Measurements from ENCODE around the gene SMIM15. TPM values are rescaled to one million over a fixed set of nuclear protein-coding genes. Genes with fewer than 3 reads are reported as not detected.

SMIM15 gene
- total and polyA plus RNA-seq, 10 of the 15 experiments (the other 5 are each of a cell fraction or from before 2014, with no cell fraction given), result 13.8 to 83.3 (median 53.9) TPM

DNA sequence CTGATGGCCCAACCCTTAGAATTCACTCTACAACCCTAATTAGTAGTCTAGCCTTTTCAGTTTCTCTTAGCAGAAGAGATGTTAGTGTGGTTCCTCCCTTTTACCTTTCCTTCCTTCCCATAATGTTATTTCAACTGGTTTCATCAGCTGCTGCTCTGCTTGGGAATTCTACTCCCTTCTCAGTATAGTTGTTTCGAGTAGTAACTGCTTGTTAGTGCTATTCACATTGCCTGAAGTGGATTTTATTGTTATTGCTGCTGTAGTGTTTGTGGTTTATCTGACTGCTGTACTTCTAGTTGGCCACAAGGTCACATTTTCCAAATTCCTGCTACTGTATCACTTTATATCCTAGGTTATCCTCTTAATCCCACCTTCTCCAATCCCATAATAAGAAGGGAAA, 29.7 kb downstream of the SMIM15 start:
- FAIRE-seq, result no peak
- H3K36me3 ChIP-seq (ENCODE audit: control insufficient read depth in 2 of 2, insufficient read depth in 2 of 2, low read length in 1 of 2), result no peaks in the 10 kb centered on the region

More for the DNA sequence above, 29.7 kb downstream of the SMIM15 start:
- CTCF ChIA-PET, result no interaction called here
- no peak for DNase-seq (ENCODE audit: low read depth, low spot score)
- Histone ChIP-seq H3K79me2 (ENCODE audit: control insufficient read depth, insufficient read depth, low read length) (no peaks in the 10 kb centered on the region), H3K4me2 (ENCODE audit: control insufficient read depth, insufficient read depth) (no peak overlapping the region), H3K27ac (ENCODE audit: control insufficient read depth, insufficient read depth) (no peak overlapping the region), H4K20me1 (ENCODE audit: control insufficient read depth, insufficient read depth) (no peaks in the 10 kb centered on the region), H3K27me3 (replicated peaks in 1 of 2; ENCODE audit: control insufficient read depth in 2 of 2, insufficient read depth in 2 of 2, low read length in 1 of 2) (no peaks in the 10 kb centered on the region), H3K4me3 (no peak overlapping the region), H3K9ac (ENCODE audit: control insufficient read depth, insufficient read depth, low read length) (no peak overlapping the region), H2AFZ (ENCODE audit: control insufficient read depth, low read depth, low read length) (no peak overlapping the region), H3K4me1 (ENCODE audit: control insufficient read depth, insufficient read depth, low read length) (no peaks in the 10 kb centered on the region), H3K9me3 (replicated peaks; ENCODE audit: control insufficient read depth, insufficient read depth, low read length) (no peaks in the 10 kb centered on the region)
- intact Hi-C loops (cut with micrococcal nuclease; ENCODE audit: unreplicated experiment), result no loop called here
- 100% methylated on average over 1 of the region's 1 CpG for WGBS (ENCODE audit: insufficient coverage, insufficient replicate concordance, low lambda C conversion rate, missing lambda C conversion rate)
- BruUV-seq (replicated peaks), result no TSS peak
- POLR2A ChIA-PET, result no interaction called here
- no peak for ATAC-seq
- SMC1A ChIA-PET (ENCODE audit: uncharacterized antibody, unreplicated experiment), result no interaction called here
- RAD21 ChIA-PET (ENCODE audit: unreplicated experiment), result no interaction called here
- no peak for TF ChIP-seq ESRRA (IDR thresholded peaks at IDR 0.05; ENCODE audit: low read length)
- TF ChIP-seq TCF7 (IDR thresholded peaks at IDR 0.05; ENCODE audit: borderline replicate concordance), result no peak
- TF ChIP-seq, protein P1, sequence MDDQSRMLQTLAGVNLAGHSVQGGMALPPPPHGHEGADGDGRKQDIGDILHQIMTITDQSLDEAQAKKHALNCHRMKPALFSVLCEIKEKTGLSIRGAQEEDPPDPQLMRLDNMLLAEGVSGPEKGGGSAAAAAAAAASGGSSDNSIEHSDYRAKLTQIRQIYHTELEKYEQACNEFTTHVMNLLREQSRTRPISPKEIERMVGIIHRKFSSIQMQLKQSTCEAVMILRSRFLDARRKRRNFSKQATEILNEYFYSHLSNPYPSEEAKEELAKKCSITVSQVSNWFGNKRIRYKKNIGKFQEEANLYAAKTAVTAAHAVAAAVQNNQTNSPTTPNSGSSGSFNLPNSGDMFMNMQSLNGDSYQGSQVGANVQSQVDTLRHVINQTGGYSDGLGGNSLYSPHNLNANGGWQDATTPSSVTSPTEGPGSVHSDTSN (IDR thresholded peaks at IDR 0.05; ENCODE audit: insufficient replicate concordance, low read depth, low read length), result no peak
- TF ChIP-seq RCOR1 (conservative IDR thresholded peaks at IDR 0.05; ENCODE audit: low read depth, low read length), result no peak
- TF ChIP-seq IKZF2 (IDR thresholded peaks at IDR 0.05), result no peak
- no peak for TF ChIP-seq GABPA (IDR thresholded peaks at IDR 0.05; ENCODE audit: low read depth)
- TF ChIP-seq SREBF2 (IDR thresholded peaks at IDR 0.05; ENCODE audit: low read length), result no peak
- no peak for TF ChIP-seq LARP7 (IDR thresholded peaks at IDR 0.05)
- no peak for TF ChIP-seq TCF12 (IDR thresholded peaks at IDR 0.05; ENCODE audit: low read depth, low read length)
- TF ChIP-seq, protein P2, sequence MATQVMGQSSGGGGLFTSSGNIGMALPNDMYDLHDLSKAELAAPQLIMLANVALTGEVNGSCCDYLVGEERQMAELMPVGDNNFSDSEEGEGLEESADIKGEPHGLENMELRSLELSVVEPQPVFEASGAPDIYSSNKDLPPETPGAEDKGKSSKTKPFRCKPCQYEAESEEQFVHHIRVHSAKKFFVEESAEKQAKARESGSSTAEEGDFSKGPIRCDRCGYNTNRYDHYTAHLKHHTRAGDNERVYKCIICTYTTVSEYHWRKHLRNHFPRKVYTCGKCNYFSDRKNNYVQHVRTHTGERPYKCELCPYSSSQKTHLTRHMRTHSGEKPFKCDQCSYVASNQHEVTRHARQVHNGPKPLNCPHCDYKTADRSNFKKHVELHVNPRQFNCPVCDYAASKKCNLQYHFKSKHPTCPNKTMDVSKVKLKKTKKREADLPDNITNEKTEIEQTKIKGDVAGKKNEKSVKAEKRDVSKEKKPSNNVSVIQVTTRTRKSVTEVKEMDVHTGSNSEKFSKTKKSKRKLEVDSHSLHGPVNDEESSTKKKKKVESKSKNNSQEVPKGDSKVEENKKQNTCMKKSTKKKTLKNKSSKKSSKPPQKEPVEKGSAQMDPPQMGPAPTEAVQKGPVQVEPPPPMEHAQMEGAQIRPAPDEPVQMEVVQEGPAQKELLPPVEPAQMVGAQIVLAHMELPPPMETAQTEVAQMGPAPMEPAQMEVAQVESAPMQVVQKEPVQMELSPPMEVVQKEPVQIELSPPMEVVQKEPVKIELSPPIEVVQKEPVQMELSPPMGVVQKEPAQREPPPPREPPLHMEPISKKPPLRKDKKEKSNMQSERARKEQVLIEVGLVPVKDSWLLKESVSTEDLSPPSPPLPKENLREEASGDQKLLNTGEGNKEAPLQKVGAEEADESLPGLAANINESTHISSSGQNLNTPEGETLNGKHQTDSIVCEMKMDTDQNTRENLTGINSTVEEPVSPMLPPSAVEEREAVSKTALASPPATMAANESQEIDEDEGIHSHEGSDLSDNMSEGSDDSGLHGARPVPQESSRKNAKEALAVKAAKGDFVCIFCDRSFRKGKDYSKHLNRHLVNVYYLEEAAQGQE (IDR thresholded peaks at IDR 0.05; ENCODE audit: low read depth, low read length), result no peak
- in situ Hi-C loops (cut with MboI), result no loop called here

Data from GM12878 (cell line).